NB4 (cell line): Measurements from ENCODE around the gene SERPING1.

ENCODE experiments used
- CTCF ChIP-seq: IDR thresholded peaks from one replicate; pipeline ENCODE4 v1.5.1; 2012; ENCODE audit warnings: low read depth, low read length
- MAX ChIP-seq: IDR thresholded peaks from 2 replicates; pipeline ENCODE4 v1.6.1; 2011; ENCODE audit warnings: low read depth, low read length
- MYC ChIP-seq: IDR thresholded peaks from 2 replicates; pipeline ENCODE4 v1.6.1; 2011; ENCODE audit warnings: low read depth, low read length
- POLR2A ChIP-seq: IDR thresholded peaks from 2 replicates; pipeline ENCODE4 v1.6.1; 2011; ENCODE audit warnings: mild to moderate bottlenecking; ENCODE audit not compliant: insufficient read length; ENCODE audit errors: extremely low read depth

- TF ChIP-seq CTCF: no peak
- TF ChIP-seq MAX: no peak
- TF ChIP-seq POLR2A: no peak
- TF ChIP-seq MYC: no peak
Measured at GRCh38 chr11:57566905-57567514, 30.5 kb upstream of the SERPING1 start.
